ENCODE results near the gene IRF7. TPM values are rescaled to one million over a fixed set of nuclear protein-coding genes. Genes with fewer than 3 reads are reported as not detected.

IRF7 gene
- total and polyA plus RNA-seq, 2 of the 4 experiments (the other 2 are of a cell fraction), result 1.6 to 4.5 TPM

GRCh38 chr11:565921-566509, 49.7 kb downstream of the IRF7 start:
- H2BK120ac ChIP-seq (ENCODE audit: low read depth, low read length), result no peak overlapping the region
- ATAC-seq (ENCODE audit: low read depth), result no peak

More at GRCh38 chr11:565921-566509, 49.7 kb downstream of the IRF7 start:
- WGBS, 2 experiments (ENCODE audit: extremely low coverage in 2 of 2, insufficient read length in 1 of 2), result no CpG with 5 or more reads among the region's 12 CpGs
- Histone ChIP-seq H4K8ac (ENCODE audit: low read depth in 2 of 2, low read length in 2 of 2) (no peak overlapping the region), H3K4ac (ENCODE audit: low read depth, low read length) (no peak overlapping the region), H3K23ac (ENCODE audit: low read depth, low read length) (no peak overlapping the region), H2BK20ac (ENCODE audit: low read depth, low read length) (no peak overlapping the region), H3K4me2 (ENCODE audit: low read depth, low read length) (peak overlapping the region; percentile 12; the same call in 1 of the 2 replicates), H2AK9ac (replicated peaks; ENCODE audit: low read depth, low read length, poor library complexity) (peak overlapping the region; percentile 23), H2BK5ac (ENCODE audit: low read depth, low read length, poor library complexity, severe bottlenecking) (peak overlapping the region; percentile 11), H4K20me1 (ENCODE audit: insufficient read depth, low read length) (peaks cover 29% of the 10 kb centered on the region), H3K36me3 (ENCODE audit: control insufficient read depth, insufficient read depth, low read length) (peaks cover 14% of the 10 kb centered on the region), H3K9me3 (ENCODE audit: control insufficient read depth, insufficient read depth, low read length) (no peaks in the 10 kb centered on the region), H4K5ac (ENCODE audit: low read depth, low read length) (no peak overlapping the region), H3K18ac (ENCODE audit: low read depth, low read length) (no peak overlapping the region), H3K9ac (ENCODE audit: low read depth, low read length) (no peak overlapping the region), H2AFZ (replicated peaks; ENCODE audit: low read length, poor library complexity) (peak overlapping the region; percentile 44), H3K27ac (ENCODE audit: insufficient read depth, low read length) (no peak overlapping the region), H3K56ac (ENCODE audit: extremely low read depth, insufficient read depth, low read length) (no peak overlapping the region), H2AK5ac (ENCODE audit: low read depth, low read length) (no peak overlapping the region), H3K14ac (replicated peaks; ENCODE audit: low read depth, low read length) (no peak overlapping the region), H4K91ac (ENCODE audit: insufficient read depth, low read depth, low read length) (no peak overlapping the region), H3K27me3 (ENCODE audit: control insufficient read depth, insufficient read depth, low read length) (no peaks in the 10 kb centered on the region), H3K79me1 (ENCODE audit: low read depth in 1 of 2, low read length in 2 of 2) (peaks cover 30 to 48% of the 10 kb centered on the region in 2 experiments; a peak in 3 of 4 replicates), H3K4me1 (ENCODE audit: control insufficient read depth, insufficient read depth, low read length) (peaks cover 22% of the 10 kb centered on the region), H2BK15ac (ENCODE audit: low read depth, low read length) (no peak overlapping the region), H3K4me3 (ENCODE audit: insufficient read depth, low read depth, low read length) (no peak overlapping the region), H3K9me1 (ENCODE audit: insufficient read depth, low read length) (peaks cover 5% of the 10 kb centered on the region; the same call in 1 of the 2 replicates)
- dilution Hi-C loops (cut with HindIII; ENCODE audit: low sequenced_read_pairs, unreplicated experiment), result no loop called here
- no TSS peak for BruUV-seq (replicated peaks)
- TF ChIP-seq USF2 (IDR thresholded peaks at IDR 0.05; ENCODE audit: low read depth, low read length), result no peak
- no peak for TF ChIP-seq RCOR1 (IDR thresholded peaks at IDR 0.05; ENCODE audit: insufficient replicate concordance, low read length)
- TF ChIP-seq MAFK (IDR thresholded peaks at IDR 0.05; ENCODE audit: low read depth, low read length), result no peak
- TF ChIP-seq RAD21 (IDR thresholded peaks at IDR 0.05; ENCODE audit: low read length), result no peak
- no peak for TF ChIP-seq POLR2A (IDR thresholded peaks at IDR 0.05; ENCODE audit: low read depth, low read length)
- TF ChIP-seq NFE2L2 (IDR thresholded peaks at IDR 0.05; ENCODE audit: low read depth, low read length), result no peak
- no peak for TF ChIP-seq CHD1 (IDR thresholded peaks at IDR 0.05; ENCODE audit: low read depth, low read length)
- TF ChIP-seq ELK1 (IDR thresholded peaks at IDR 0.05; ENCODE audit: borderline replicate concordance, low read depth, low read length), result no peak
- TF ChIP-seq CEBPB (IDR thresholded peaks at IDR 0.05; ENCODE audit: low read depth, low read length), result no peak
- no peak for TF ChIP-seq RFX5 (IDR thresholded peaks at IDR 0.05; ENCODE audit: low read depth, low read length)
- ChIA-PET POLR2A (ENCODE audit: unreplicated experiment) (no interaction called here), CTCF (interaction anchor here (1.0 kb wide), 1 partner anchor 11 kb away, joined by 3 read pairs; no protein-coding TSS in a partner anchor)
- DNase-seq, result no peak
- intact Hi-C loops (cut with micrococcal nuclease), result no loop called here
- in situ Hi-C loops (cut with MboI; ENCODE audit: low sequenced_read_pairs), result no loop called here
